SU-DHL-6 (cell line): ENCODE measurements around the gene TK1.
"Not testable (repeated sequence)": the region's sequence is repeated elsewhere in the genome, so short reads cannot be mapped to it uniquely, and the experiment has no call there.

Experiments used
- H2AFZ ChIP-seq: fragments of 200-600 bp; sonication (generic); 2 replicates; pipeline ENCODE4 v1.6.1; 2014; ENCODE audit warnings: low read depth, mild to moderate bottlenecking, moderate library complexity, mixed read lengths, antibody characterized with exemption, low read length; ENCODE audit not compliant: severe bottlenecking
- H3F3A ChIP-seq: fragments of 200-600 bp; shearing (Covaris generic); 2 replicates; pipeline ENCODE4 v1.6.0; 2016; ENCODE audit warnings: antibody characterized with exemption, mild to moderate bottlenecking; ENCODE audit not compliant: insufficient read depth
- H3K27ac ChIP-seq: fragments of 200-600 bp; sonication (generic); 2 replicates; pipeline ENCODE4 v1.5.1; 2016; ENCODE audit warnings: low read depth, mild to moderate bottlenecking, low read length, moderate library complexity, mixed read lengths
- H3K27me3 ChIP-seq: fragments of 200-600 bp; sonication (generic), shearing (Covaris generic); 2 replicates; pipeline ENCODE4 v1.6.0; 2014; ENCODE audit warnings: mild to moderate bottlenecking, low read length
- H3K36me3 ChIP-seq: fragments of 200-600 bp; sonication (generic); 2 replicates; pipeline ENCODE4 v1.6.1; 2014; ENCODE audit warnings: mild to moderate bottlenecking, low read length, mixed read lengths
- H3K4me2 ChIP-seq: fragments of 300-600, 200-600 bp; shearing (Covaris generic), sonication (generic); 2 replicates; pipeline ENCODE4 v1.6.0; 2014; ENCODE audit warnings: low read length, low read depth, mild to moderate bottlenecking; ENCODE audit not compliant: poor library complexity, severe bottlenecking
- H3K4me3 ChIP-seq: fragments of 200-600 bp; sonication (generic); 2 replicates; pipeline ENCODE4 v1.5.1; 2014; ENCODE audit warnings: antibody characterized with exemption, low read length, mild to moderate bottlenecking, mixed read lengths; ENCODE audit not compliant: insufficient read depth, poor library complexity, severe bottlenecking
- H3K79me2 ChIP-seq: fragments of 200-600 bp; sonication (generic); 2 replicates; pipeline ENCODE4 v1.6.1; 2014; ENCODE audit warnings: mild to moderate bottlenecking, low read length, moderate library complexity; ENCODE audit not compliant: insufficient read depth
- H3K9ac ChIP-seq: fragments of 200-600 bp; sonication (generic); 2 replicates; pipeline ENCODE4 v1.7.0; 2014; ENCODE audit warnings: mild to moderate bottlenecking, low read length
- H3K9me2 ChIP-seq: fragments of 200-600 bp; sonication (generic); replicated peaks from 2 replicates; pipeline ENCODE4 v1.6.1; 2014; ENCODE audit warnings: low read length; ENCODE audit not compliant: insufficient read depth
- H3K9me3 ChIP-seq: fragments of 200-600 bp; sonication (generic); 2 replicates; pipeline ENCODE4 v1.6.1; 2014; ENCODE audit warnings: low read length, mixed read lengths; ENCODE audit not compliant: insufficient read depth
- H4K20me1 ChIP-seq: fragments of 200-600 bp; sonication (generic); 2 replicates; pipeline ENCODE4 v1.6.1; 2014; ENCODE audit warnings: low read depth, mild to moderate bottlenecking, antibody characterized with exemption, low read length, moderate library complexity, mixed read lengths
- EZH2phosphoT487 ChIP-seq: fragments of 200-600 bp; sonication (generic), shearing (Covaris generic); conservative IDR thresholded peaks from 2 replicates; pipeline ENCODE4 v1.6.1; 2018; ENCODE audit warnings: mild to moderate bottlenecking, antibody characterized with exemption, low read length, moderate library complexity, mixed read lengths
- TF ChIP-seq, protein P1 (sequence below): fragments of 200-600 bp; sonication (generic); IDR thresholded peaks from one replicate; pipeline ENCODE4 v1.5.1; 2017; ENCODE audit warnings: antibody characterized with exemption, mild to moderate bottlenecking, low read length, moderate library complexity; ENCODE audit not compliant: insufficient read depth, poor library complexity, severe bottlenecking

Gene TK1

DNA sequence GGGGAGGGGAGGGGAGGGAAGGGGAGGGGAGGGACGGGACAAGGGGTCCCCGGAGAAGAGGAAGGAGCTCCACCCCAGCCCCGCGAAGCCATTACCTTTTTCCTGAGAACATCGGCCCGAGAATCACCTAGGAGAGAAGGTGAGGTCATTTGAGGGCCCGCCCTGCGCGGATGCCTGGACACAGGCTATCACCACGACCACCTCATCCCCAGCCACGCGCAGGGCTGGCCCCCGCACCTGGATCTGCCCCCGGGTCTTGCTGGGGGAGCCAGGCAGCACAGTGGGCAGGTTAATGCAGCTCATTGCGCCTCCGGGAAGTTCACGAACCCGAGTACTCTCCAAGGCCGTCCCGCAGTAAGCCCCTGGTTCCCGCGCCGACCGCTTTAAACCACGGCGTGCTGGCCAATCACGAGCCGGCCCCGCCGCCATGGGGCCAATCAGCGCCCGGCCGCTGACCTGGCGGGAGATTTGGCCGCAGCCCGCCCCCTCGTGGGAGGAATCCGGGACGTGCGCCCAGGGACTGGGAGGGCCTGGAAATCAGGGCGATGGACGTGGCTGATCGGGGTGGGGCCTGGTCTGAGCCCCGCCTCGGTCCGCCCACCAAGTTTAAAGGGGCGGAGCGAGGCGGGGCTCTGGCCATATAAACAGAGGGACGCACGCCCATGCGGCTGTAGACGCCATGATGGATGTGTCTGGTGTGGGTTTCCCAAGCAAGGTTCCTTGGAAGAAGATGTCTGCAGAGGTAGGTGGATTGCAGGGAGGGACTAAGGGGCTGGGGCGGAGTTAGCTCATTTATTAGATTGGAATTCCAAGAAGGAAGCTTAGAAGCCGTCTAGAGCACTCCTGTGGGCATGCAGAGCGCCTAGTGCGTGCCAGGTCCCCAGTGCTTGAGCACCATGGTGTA is at the start of gene TK1, which contains the start of gene AFMID:
Gene TK1, minus strand, starts transcription at position 361 of the 904 bp plus-strand sequence. Its CDS starts 58 bp downstream, at position 303.
Gene AFMID, plus strand, starts transcription at position 671 of the 904 bp plus-strand sequence. Its CDS starts 9 bp downstream, at position 680.
- peak within 1 kb of the TSS; percentile 68 for H3K9ac ChIP-seq
- peak within 1 kb of the TSS; percentile 77 for H3K27ac ChIP-seq
- TF ChIP-seq, protein P1, sequence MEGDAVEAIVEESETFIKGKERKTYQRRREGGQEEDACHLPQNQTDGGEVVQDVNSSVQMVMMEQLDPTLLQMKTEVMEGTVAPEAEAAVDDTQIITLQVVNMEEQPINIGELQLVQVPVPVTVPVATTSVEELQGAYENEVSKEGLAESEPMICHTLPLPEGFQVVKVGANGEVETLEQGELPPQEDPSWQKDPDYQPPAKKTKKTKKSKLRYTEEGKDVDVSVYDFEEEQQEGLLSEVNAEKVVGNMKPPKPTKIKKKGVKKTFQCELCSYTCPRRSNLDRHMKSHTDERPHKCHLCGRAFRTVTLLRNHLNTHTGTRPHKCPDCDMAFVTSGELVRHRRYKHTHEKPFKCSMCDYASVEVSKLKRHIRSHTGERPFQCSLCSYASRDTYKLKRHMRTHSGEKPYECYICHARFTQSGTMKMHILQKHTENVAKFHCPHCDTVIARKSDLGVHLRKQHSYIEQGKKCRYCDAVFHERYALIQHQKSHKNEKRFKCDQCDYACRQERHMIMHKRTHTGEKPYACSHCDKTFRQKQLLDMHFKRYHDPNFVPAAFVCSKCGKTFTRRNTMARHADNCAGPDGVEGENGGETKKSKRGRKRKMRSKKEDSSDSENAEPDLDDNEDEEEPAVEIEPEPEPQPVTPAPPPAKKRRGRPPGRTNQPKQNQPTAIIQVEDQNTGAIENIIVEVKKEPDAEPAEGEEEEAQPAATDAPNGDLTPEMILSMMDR, result no peak
- no peak for TF ChIP-seq EZH2phosphoT487
- H3K36me3 ChIP-seq, result no peaks in the 10 kb centered on the region
- peak within 1 kb of the TSS; percentile 78 for H3K4me2 ChIP-seq
- H4K20me1 ChIP-seq, result no peaks in the 10 kb centered on the region; the same call in 1 of the 2 replicates
- no peaks in the 10 kb centered on the region for H3K9me2 ChIP-seq
- peaks cover 54% of the 10 kb centered on the region for H3K79me2 ChIP-seq
- H3K27me3 ChIP-seq, result no peaks in the 10 kb centered on the region
- H2AFZ ChIP-seq, result no peak within 1 kb of the TSS
- no peaks in the 10 kb centered on the region for H3K9me3 ChIP-seq
- H3K4me3 ChIP-seq, result peak within 1 kb of the TSS; percentile 95
- peaks cover 18% of the 10 kb centered on the region for H3F3A ChIP-seq

- H3K9me3 ChIP-seq, result no peaks in the 10 kb centered on the region
- TF ChIP-seq, protein P1, result no peak
- no peak for TF ChIP-seq EZH2phosphoT487
- H3K27me3 ChIP-seq, result no peaks in the 10 kb centered on the region
- no peaks in the 10 kb centered on the region for H3K9me2 ChIP-seq
- no peak overlapping the region for H2AFZ ChIP-seq
- H3K27ac ChIP-seq, result no peak overlapping the region
- no peak overlapping the region for H3K4me2 ChIP-seq
- H4K20me1 ChIP-seq, result no peaks in the 10 kb centered on the region
- H3K4me3 ChIP-seq, result no peak overlapping the region
- H3K79me2 ChIP-seq, result no peaks in the 10 kb centered on the region
- no peak overlapping the region for H3K9ac ChIP-seq
- H3F3A ChIP-seq, result peaks cover 7% of the 10 kb centered on the region
- no peaks in the 10 kb centered on the region for H3K36me3 ChIP-seq
Observed at GRCh38 chr17:78235885-78236284, 49.0 kb upstream of the TK1 start.

GRCh38 chr17:78235022-78235421 is 48.2 kb upstream of the TK1 start:
- H3K4me2 ChIP-seq, H3K9ac ChIP-seq: not testable (repeated sequence)

DNA sequence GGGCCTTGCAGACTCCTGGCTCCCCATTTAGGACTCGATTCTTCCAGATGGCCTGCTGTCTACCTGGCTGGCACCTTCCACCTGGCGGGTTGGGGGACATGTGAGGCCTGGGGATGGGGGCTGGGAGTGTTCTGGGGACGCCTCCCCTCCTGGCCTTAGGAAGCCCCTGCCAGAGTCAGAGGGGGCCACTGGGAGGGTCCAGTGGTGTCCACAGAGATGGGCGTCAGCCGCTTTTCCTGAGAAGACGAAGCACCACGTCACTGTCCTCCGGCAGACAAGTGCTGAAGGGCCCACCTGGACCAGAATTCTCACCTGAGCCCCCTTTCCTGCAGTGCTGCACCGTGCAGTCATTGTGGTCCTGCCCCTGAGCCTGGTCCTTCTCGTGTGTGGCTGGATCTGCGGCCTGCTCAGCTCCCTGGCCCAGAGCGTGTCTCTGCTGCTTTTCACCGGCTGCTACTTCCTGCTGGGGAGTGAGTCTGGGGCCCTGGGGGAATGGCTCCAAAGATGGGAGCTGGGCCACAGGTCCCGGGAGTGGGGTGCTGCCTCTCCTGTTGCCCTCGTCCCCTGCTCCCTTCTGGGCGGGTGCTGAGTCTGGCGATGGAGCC is 47.5 kb upstream of the TK1 start:
- Histone ChIP-seq H4K20me1 (no peaks in the 10 kb centered on the region), H3K27ac (no peak overlapping the region), H3K9me3 (no peaks in the 10 kb centered on the region), H3F3A (no peaks in the 10 kb centered on the region), H3K27me3 (no peaks in the 10 kb centered on the region), H3K4me3 (no peak overlapping the region), H3K9ac (no peak overlapping the region), H3K79me2 (no peaks in the 10 kb centered on the region), H3K36me3 (no peaks in the 10 kb centered on the region), H3K9me2 (no peaks in the 10 kb centered on the region), H2AFZ (no peak overlapping the region), H3K4me2 (no peak overlapping the region)
- no peak for TF ChIP-seq EZH2phosphoT487
- TF ChIP-seq, protein P1, result no peak

More at GRCh38 chr17:78235022-78235421, 48.2 kb upstream of the TK1 start:
- H3K79me2 ChIP-seq, H3K36me3 ChIP-seq, H3K9me2 ChIP-seq, H3K9me3 ChIP-seq, H3F3A ChIP-seq, H3K27ac ChIP-seq, H3K27me3 ChIP-seq, H3K4me3 ChIP-seq, H4K20me1 ChIP-seq, H2AFZ ChIP-seq: not testable (repeated sequence)
